K562 (cell line): Measurements from ENCODE around the gene NINJ2. TPM values are rescaled to one million over a fixed set of nuclear protein-coding genes. Genes with fewer than 3 reads are reported as not detected.
A peak's percentile ranks its signal among the peaks of the same experiment; 100 is the strongest.

Experiments
- ATAC-seq: fragments of 200-7000 bp; cut with Tn5 transposase; 3 replicates; pipeline ENCODE4 v1.9.1; 2020; ENCODE audit warnings: moderate library complexity
- BruUV-seq: library from RNA; stranded (reverse); fragments of 400-500 nt; replicated peaks from 2 replicates; lab custom pipeline; 2021; lab: Mats Ljungman, UMichigan
- CTCF ChIA-PET: fragments of 300-600 bp; formaldehyde crosslinking; extraction: SDS; loops from one replicate; lab custom pipeline; 2021; ENCODE audit warnings: low intra/inter-chr PET ratio; lab: Yijun Ruan, JAX
- POLR2A ChIA-PET: fragments of 300-600, 350-650 bp; sonication (Branson Sonifier 250); formaldehyde crosslinking; extraction: SDS; loops from one replicate; lab custom pipeline; 2021; ENCODE audit warnings: antibody characterized with exemption, inconsistent platforms; lab: Yijun Ruan, JAX
- DNase-seq, 4 experiments: peaks; one replicate each; pipeline versions ENCODE4 v3.0.0 to v3.0.0-alpha.2; 2011 to 2018; ENCODE audit warnings: low spot score in 3 of 4, mixed read lengths in 3 of 4; ENCODE audit errors: extremely low read depth in 1 of 4
- FAIRE-seq: peaks from 2 replicates; lab custom pipeline; 2011; peaks lifted over from hg19 to GRCh38; lab: Jason Lieb, UNC
- H2AFZ ChIP-seq: 2 replicates; pipeline ENCODE4 v1.6.0; 2011; ENCODE audit warnings: low read depth, low read length, control low read depth, inconsistent platforms
- H3K27ac ChIP-seq: fragments of 200-600 bp; 3 replicates; pipeline ENCODE4 v1.8.0; 2011; ENCODE audit warnings: low read depth, mild to moderate bottlenecking, control low read depth, inconsistent platforms, low read length, moderate library complexity, mixed read lengths; ENCODE audit errors: extremely low read depth
- H3K27me3 ChIP-seq, 2 experiments: fragments of 300-600 bp in 1 of 2; 2 replicates in 1 of 2; 3 replicates in 1 of 2; pipeline versions ENCODE4 v1.6.0 to v1.8.0; 2011; ENCODE audit warnings: inconsistent platforms in 2 of 2, low read length in 2 of 2, mild to moderate bottlenecking in 1 of 2, mixed read lengths in 1 of 2, moderate library complexity in 1 of 2; ENCODE audit not compliant: control insufficient read depth in 2 of 2, insufficient read depth in 2 of 2
- H3K36me3 ChIP-seq: fragments of 300-600 bp; 3 replicates; pipeline ENCODE4 v1.8.0; 2011; ENCODE audit warnings: mild to moderate bottlenecking, low read length, inconsistent platforms; ENCODE audit not compliant: control insufficient read depth, insufficient read depth
- H3K4me1 ChIP-seq, 2 experiments: fragments of 200-600 bp in 1 of 2; replicated peaks in 1 of 2; 2 replicates in 1 of 2; 3 replicates in 1 of 2; pipeline versions ENCODE4 v1.5.1 to v1.8.0; 2011; ENCODE audit warnings: inconsistent platforms in 2 of 2, low read length in 2 of 2, mild to moderate bottlenecking in 1 of 2, mixed read lengths in 1 of 2, moderate library complexity in 1 of 2; ENCODE audit not compliant: control insufficient read depth in 2 of 2, insufficient read depth in 2 of 2
- H3K4me2 ChIP-seq: 2 replicates; pipeline ENCODE4 v1.6.1; 2011; ENCODE audit warnings: low read length, control low read depth, inconsistent platforms, mixed read lengths; ENCODE audit not compliant: insufficient read depth
- H3K4me3 ChIP-seq: fragments of 200-600 bp; sonication (generic), shearing (Covaris generic); 2 replicates; pipeline ENCODE4 v1.5.1; 2016; ENCODE audit warnings: control low read depth, inconsistent platforms
- H3K79me2 ChIP-seq: fragments of 200-600 bp; 3 replicates; pipeline ENCODE4 v1.8.0; 2011; ENCODE audit warnings: low read length, inconsistent platforms; ENCODE audit not compliant: control insufficient read depth, insufficient read depth
- H3K9ac ChIP-seq, 2 experiments: 2 replicates each; pipeline versions ENCODE4 v1.6.0 to v1.6.1; 2011; ENCODE audit warnings: low read depth in 2 of 2, low read length in 2 of 2, control low read depth in 1 of 2, inconsistent platforms in 1 of 2, mild to moderate bottlenecking in 1 of 2, mixed read lengths in 1 of 2; ENCODE audit not compliant: insufficient read depth in 1 of 2
- H3K9me1 ChIP-seq: one replicate; pipeline ENCODE4 v1.6.0; 2011; ENCODE audit warnings: inconsistent platforms, mild to moderate bottlenecking, low read length, moderate library complexity; ENCODE audit not compliant: control insufficient read depth, insufficient read depth
- H3K9me3 ChIP-seq: replicated peaks from 2 replicates; pipeline ENCODE4 v1.5.1; 2011; ENCODE audit warnings: low read depth, low read length, inconsistent platforms; ENCODE audit not compliant: control insufficient read depth, insufficient read depth
- H4K20me1 ChIP-seq: replicated peaks from 2 replicates; pipeline ENCODE4 v1.6.1; 2011; ENCODE audit warnings: low read length, inconsistent platforms, mixed read lengths; ENCODE audit not compliant: control insufficient read depth, insufficient read depth
- C11orf30 ChIP-seq: fragments of 450-650 bp; IDR thresholded peaks from 2 replicates; pipeline ENCODE4 v1.6.1; 2016; ENCODE audit warnings: low read depth, mild to moderate bottlenecking
- FOXJ3 ChIP-seq: sonication (generic); formaldehyde crosslinking; IDR thresholded peaks from 2 replicates; pipeline ENCODE4 v1.4.0; 2020; ENCODE audit warnings: mild to moderate bottlenecking, missing genetic modification reagents
- JUND ChIP-seq, 2 experiments: IDR thresholded peaks; 2 replicates in 1 of 2; 3 replicates in 1 of 2; pipeline ENCODE4 v1.6.1; 2011; ENCODE audit warnings: borderline replicate concordance in 2 of 2, low read depth in 2 of 2, low read length in 2 of 2, improper control_type of control experiment in 1 of 2, missing biosample characterization in 1 of 2, missing genetic modification characterization in 1 of 2, missing genetic modification reagents in 1 of 2
- MAFF ChIP-seq: IDR thresholded peaks from 2 replicates; pipeline ENCODE4 v1.6.1; 2012; ENCODE audit warnings: low read length, improper control_type of control experiment
- MAFG ChIP-seq: fragments of 450-650 bp; conservative IDR thresholded peaks from 2 replicates; pipeline ENCODE4 v1.6.1; 2016; ENCODE audit warnings: missing genetic modification characterization, missing compliant biosample characterization
- MAFK ChIP-seq: IDR thresholded peaks from 2 replicates; pipeline ENCODE4 v1.6.1; 2011; ENCODE audit warnings: low read length, improper control_type of control experiment
- NFE2 ChIP-seq: IDR thresholded peaks from 2 replicates; pipeline ENCODE4 v1.6.1; 2014; ENCODE audit warnings: antibody characterized with exemption, low read depth
- NUFIP1 ChIP-seq: fragments of 450-650 bp; IDR thresholded peaks from 2 replicates; pipeline ENCODE4 v1.6.1; 2018; ENCODE audit not compliant: partially characterized antibody
- PTRF ChIP-seq: fragments of 450-650 bp; IDR thresholded peaks from 2 replicates; pipeline ENCODE4 v1.6.1; 2016; ENCODE audit warnings: mild to moderate bottlenecking, missing genetic modification characterization, missing compliant biosample characterization
- SNAPC5 ChIP-seq: fragments of 250-450 bp; sonication (Bioruptor Pico); IDR thresholded peaks from 2 replicates; pipeline ENCODE4 v1.8.0; 2021; ENCODE audit warnings: moderate library complexity, mild to moderate bottlenecking, inconsistent platforms
- ZFP36 ChIP-seq: fragments of 150-350 bp; IDR thresholded peaks from 2 replicates; pipeline ENCODE4 v1.6.1; 2018; ENCODE audit warnings: low read length, low read depth; ENCODE audit not compliant: partially characterized antibody
- ZNF143 ChIP-seq: sonication (generic); formaldehyde crosslinking; IDR thresholded peaks from 2 replicates; pipeline ENCODE4 v1.9.0; 2022; ENCODE audit warnings: mild to moderate bottlenecking, missing genetic modification reagents
- ZNF316 ChIP-seq: fragments of 450-650 bp; IDR thresholded peaks from 2 replicates; pipeline ENCODE4 v1.6.1; 2016
- ZNF384 ChIP-seq: IDR thresholded peaks from 2 replicates; pipeline ENCODE4 v1.6.1; 2012; ENCODE audit warnings: low read depth, low read length, improper control_type of control experiment
- WGBS: fragments of 100-300 bp; shearing (Covaris generic); methylation state at CpG from one replicate; pipeline ENCODE4 v1.1.6; 2016; ENCODE audit warnings: low coverage, mixed read lengths; ENCODE audit not compliant: insufficient coverage; ENCODE audit errors: missing lambda C conversion rate; 5-methylcytosine and 5-hydroxymethylcytosine counted together
- in situ Hi-C: fragments of 300-500 bp; cut with MboI; formaldehyde crosslinking; loops from 4 replicates; pipeline ENCODE4 v1.15.0; 2018; ENCODE audit warnings: inconsistent platforms, mixed read lengths
- intact Hi-C: fragments of 100-400 bp; cut with micrococcal nuclease; formaldehyde crosslinking; loops from 2 replicates; pipeline ENCODE4 v1.14.2; 2022
- polyA plus RNA-seq, 8 experiments: library from polyadenylated mRNA; depleted of rRNA in 4 of 8; stranded (reverse) in 5 of 8; unstranded in 3 of 8; fragments of >200 nt; fragmentation: Nextera tagmentation in 2 of 8; fragmentation: Illumina TruSeq in 1 of 8; extraction: Ambion mirVana in 2 of 8; extraction: Trizol in 1 of 8; gene quantifications; 2 replicates each; pipeline versions ENCODE4 v1.2.1 to v1.2.3, GENCODE V29; 2011 to 2014; ENCODE audit warnings: inconsistent platforms in 1 of 8, missing spikeins in 1 of 8
- total RNA-seq, 7 experiments: library from RNA; depleted of rRNA in 6 of 7; stranded (reverse); fragments of >200 nt in 6 of 7; fragmentation: Illumina TruSeq in 2 of 7; extraction: Trizol in 2 of 7; gene quantifications; 2 replicates each; pipeline versions ENCODE4 v1.2.1 to v1.2.3, GENCODE V29; 2011 to 2021; ENCODE audit warnings: low replicate concordance in 1 of 7

The NINJ2 gene
- total and polyA plus RNA-seq, 9 of the 15 experiments (the other 6 are each of a cell fraction or from before 2014, with no cell fraction given), result 2.6 to 16.0 (median 4.5) TPM

- H2AFZ ChIP-seq, result peak overlapping the region; percentile 93
- H3K9me3 ChIP-seq, result no peaks in the 10 kb centered on the region
- H3K9me1 ChIP-seq, result no peaks in the 10 kb centered on the region
- H3K9ac ChIP-seq, result peak overlapping the region in 1 of 2 experiments; percentile 34; a peak in 2 of 4 replicates
- no peaks in the 10 kb centered on the region for H3K36me3 ChIP-seq
- intact Hi-C loops, result no loop called here
- H4K20me1 ChIP-seq, result no peaks in the 10 kb centered on the region
- 53% methylated on average over 7 of the region's 8 CpGs for WGBS
- DNase-seq, result no peak
- TF ChIP-seq SNAPC5 (CRISPR knock-in tag) (no peak), MAFG (tag) (peak; percentile 62; the same call in 1 of the 2 replicates), ZNF384 (0 out of 2 replicates have a peak, but pooled peaks have one; percentile 8), MAFK (peak; percentile 20; the same call in 1 of the 2 replicates), ZNF316 (peak; percentile 50; the same call in 1 of the 2 replicates), ZFP36 (no peak), MAFF (0 out of 2 replicates have a peak, but pooled peaks have one; percentile 35), ZNF143 (CRISPR knock-in tag) (no peak), C11orf30 (peak; percentile 56), PTRF (tag) (no peak), JUND (IDR thresholded peaks at IDR 0.05; ENCODE audit: borderline replicate concordance, low read depth, low read length) (no peak), JUND (tag; IDR thresholded peaks at IDR 0.05; ENCODE audit: borderline replicate concordance, low read depth, low read length) (no peak), NFE2 (peak; percentile 67), FOXJ3 (CRISPR knock-in tag) (no peak), NUFIP1 (no peak)
- no peak overlapping the region for H3K4me3 ChIP-seq
- peak; percentile 35 for FAIRE-seq
- H3K4me1 ChIP-seq, result peaks cover 0 to 15% of the 10 kb centered on the region in 2 experiments; a peak in 2 of 5 replicates
- BruUV-seq, result no TSS peak
- in situ Hi-C loops, result no loop called here
- CTCF ChIA-PET, result no interaction called here
- H3K27me3 ChIP-seq, result no peaks in the 10 kb centered on the region
- H3K4me2 ChIP-seq, result peak overlapping the region; percentile 26; the same call in 1 of the 2 replicates
- H3K27ac ChIP-seq, result peak overlapping the region; percentile 10; the same call in 1 of the 3 replicates
- no peaks in the 10 kb centered on the region for H3K79me2 ChIP-seq
- no peak; the same call in 2 of the 3 replicates for ATAC-seq
- POLR2A ChIA-PET, result interaction anchor here (1.1 kb wide), 1 partner anchor 38 kb away, joined by 4 read pairs; no protein-coding TSS in a partner anchor
Measured at GRCh38 chr12:712172-712863, 49.1 kb upstream of the NINJ2 start.
